Kidney (tissue), 14 donors: ENCODE data around the gene LTBP1. TPM values are rescaled to one million over a fixed set of nuclear protein-coding genes. Genes with fewer than 3 reads are reported as not detected.

Experiments used
- DNase-seq, 5 donors: peaks; one replicate each; pipeline ENCODE4 v3.0.0-alpha.2; 2013 to 2020
- FAIRE-seq: peaks from 2 replicates; lab custom pipeline; 2012; peaks lifted over from hg19 to GRCh38; lab: Jason Lieb, UNC
- H3K27ac ChIP-seq, 2 donors: one replicate each; pipeline ENCODE4 v1.7.0; 2013; ENCODE audit warnings: low read depth in 2 of 2, low read length in 2 of 2, inconsistent platforms in 1 of 2
- H3K27me3 ChIP-seq: one replicate; pipeline ENCODE4 v1.7.1; 2013; ENCODE audit warnings: low read length, inconsistent platforms; ENCODE audit not compliant: control insufficient read depth, insufficient read depth
- H3K36me3 ChIP-seq, 3 donors: one replicate each; pipeline versions ENCODE4 v1.7.0 to v1.7.1; 2013; ENCODE audit warnings: low read length in 3 of 3, control low read depth in 1 of 3, inconsistent platforms in 1 of 3; ENCODE audit not compliant: insufficient read depth in 3 of 3, control insufficient read depth in 2 of 3
- H3K4me1 ChIP-seq, 3 donors: one replicate each; pipeline versions ENCODE4 v1.7.0 to v1.7.1; 2013; ENCODE audit warnings: low read length in 3 of 3, inconsistent platforms in 1 of 3, low read depth in 1 of 3; ENCODE audit not compliant: control insufficient read depth in 2 of 3, insufficient read depth in 2 of 3
- H3K4me3 ChIP-seq, 3 donors: one replicate each; pipeline versions ENCODE4 v1.7.0 to v1.8.1; 2013; ENCODE audit warnings: low read length in 3 of 3, control low read depth in 1 of 3, inconsistent platforms in 1 of 3
- H3K9ac ChIP-seq, 3 donors: one replicate each; pipeline versions ENCODE4 v1.7.0 to v1.7.1; 2013; ENCODE audit warnings: low read length in 3 of 3, control low read depth in 1 of 3, inconsistent platforms in 1 of 3
- H3K9me3 ChIP-seq, 3 donors: one replicate each; pipeline versions ENCODE4 v1.7.0 to v1.7.1; 2013; ENCODE audit warnings: low read length in 3 of 3, control low read depth in 1 of 3, inconsistent platforms in 1 of 3; ENCODE audit not compliant: control insufficient read depth in 2 of 3, insufficient read depth in 1 of 3
- CTCF ChIP-seq: IDR thresholded peaks from 3 replicates; pipeline ENCODE4 v1.5.1; 2012; ENCODE audit warnings: mild to moderate bottlenecking, moderate library complexity, borderline replicate concordance; ENCODE audit not compliant: insufficient read depth; ENCODE audit errors: extremely low read depth
- intact Hi-C: fragments of 100-400 bp; cut with DNase I; formaldehyde crosslinking; loops from one replicate; pipeline ENCODE4 v1.11.1; 2022
- polyA plus RNA-seq: library from polyadenylated mRNA; stranded (reverse); fragments of 350-450 nt; fragmentation: Illumina TruSeq; extraction: RNeasy Lipid Tissue Mini Kit (QIAGEN cat#74804); gene quantifications from one replicate; pipeline ENCODE4 v1.2.3, GENCODE V29; 2014; ENCODE audit warnings: low read depth, low replicate concordance; ENCODE audit not compliant: insufficient read depth
- total RNA-seq: library from RNA; stranded (reverse); fragmentation: NEBNext Ultra II Directional; extraction: Animal tissue kit (Norgen Biotek cat#: 25700); gene quantifications from one replicate; pipeline ENCODE4 v1.2.1, GENCODE V29; 2021
- donor health status: control.
- donor health status: control.
- donor health status: control.
- donor health status: control.
- donor health status: control.
- donor health status: DM: yes; HTN: yes; CAD: no.
- donor health status: Normal renal cell carcinoma (clear cell type).

Gene LTBP1
- total and polyA plus RNA-seq, 2 donors from 2014 or later, result 9.3 to 39.8 TPM

DNA sequence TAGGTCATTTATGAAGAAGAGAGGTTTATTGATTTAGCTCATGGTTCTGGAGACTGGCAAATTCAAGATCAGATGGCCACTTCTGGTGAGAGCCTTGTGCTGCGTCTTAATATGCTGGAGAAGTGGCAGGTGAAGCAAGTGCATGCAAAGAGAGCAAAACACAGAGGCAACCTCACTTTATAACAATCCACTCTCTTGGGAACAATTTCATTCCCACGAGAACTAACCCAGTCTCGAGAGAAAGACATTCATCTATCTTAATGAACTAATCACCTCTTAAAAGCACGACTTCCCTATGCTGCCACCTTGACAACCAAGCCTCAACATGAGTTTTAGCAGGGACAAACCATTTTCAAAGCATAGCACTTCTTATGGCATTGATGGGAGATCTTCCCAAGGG, 343.2 kb downstream of the LTBP1 start:
- no peak for TF ChIP-seq CTCF
- Histone ChIP-seq H3K36me3 (no peaks in the 10 kb centered on the region), H3K27me3 (no peaks in the 10 kb centered on the region), H3K4me1 (peaks cover 0 to 4% (median 0%) of the 10 kb centered on the region in 3 donors), H3K4me3 (no peak overlapping the region), H3K27ac (no peak overlapping the region), H3K9me3 (no peaks in the 10 kb centered on the region), H3K9ac (no peak overlapping the region)
- intact Hi-C loops, result no loop called here
- no peak for FAIRE-seq
- no peak for DNase-seq

GRCh38 chr2:33291278-33292013, 344.7 kb downstream of the LTBP1 start:
- FAIRE-seq, result no peak

GRCh38 chr2:33292063-33292462, 345.3 kb downstream of the LTBP1 start:
- FAIRE-seq, result no peak
- TF ChIP-seq CTCF, result no peak
- no peaks in the 10 kb centered on the region for H3K36me3 ChIP-seq

More at GRCh38 chr2:33291278-33292013, 344.7 kb downstream of the LTBP1 start:
- no peak for TF ChIP-seq CTCF
- intact Hi-C loops, result no loop called here
- no peaks in the 10 kb centered on the region for H3K27me3 ChIP-seq
- H3K27ac ChIP-seq, result peak overlapping the region in 1 of 2 donors; percentile 49
- peak overlapping the region in 1 of 3 donors; percentile 8 for H3K9ac ChIP-seq
- no peaks in the 10 kb centered on the region for H3K9me3 ChIP-seq
- DNase-seq, result peak in 2 of 5 donors; percentile 66 to 82
- H3K4me1 ChIP-seq, result peaks cover 0 to 4% (median 0%) of the 10 kb centered on the region in 3 donors
- peak overlapping the region; percentile 30 to 54 (median 49) for H3K4me3 ChIP-seq
- no peaks in the 10 kb centered on the region for H3K36me3 ChIP-seq

More at GRCh38 chr2:33292063-33292462, 345.3 kb downstream of the LTBP1 start:
- no peaks in the 10 kb centered on the region for H3K27me3 ChIP-seq
- intact Hi-C loops, result no loop called here
- peak overlapping the region in 1 of 3 donors; percentile 49 for H3K4me3 ChIP-seq
- H3K4me1 ChIP-seq, result peaks cover 0 to 4% (median 0%) of the 10 kb centered on the region in 3 donors
- no peaks in the 10 kb centered on the region for H3K9me3 ChIP-seq
- H3K27ac ChIP-seq, result no peak overlapping the region
- DNase-seq, result no peak
- no peak overlapping the region for H3K9ac ChIP-seq
